HG03064 (cell line): ENCODE data around the gene PTK7.
"Not testable (repeated sequence)": the region's sequence is repeated elsewhere in the genome, so short reads cannot be mapped to it uniquely, and the experiment has no call there.

Experiments
- ATAC-seq: cut with Tn5 transposase; IDR thresholded peaks from one replicate; pipeline ENCODE4 v1.9.1; 2021; ENCODE audit warnings: low read depth; ENCODE audit not compliant: unreplicated experiment

The PTK7 gene

GRCh38 chr6:43053545-43054205 lies 22.4 kb upstream of the PTK7 start, which contains the start of gene CUL7:
Gene CUL7, minus strand, starts transcription at chr6:43053851. Its CDS starts 1,063 bp downstream, at chr6:43052788.
- ATAC-seq: peak; percentile 61

DNA sequence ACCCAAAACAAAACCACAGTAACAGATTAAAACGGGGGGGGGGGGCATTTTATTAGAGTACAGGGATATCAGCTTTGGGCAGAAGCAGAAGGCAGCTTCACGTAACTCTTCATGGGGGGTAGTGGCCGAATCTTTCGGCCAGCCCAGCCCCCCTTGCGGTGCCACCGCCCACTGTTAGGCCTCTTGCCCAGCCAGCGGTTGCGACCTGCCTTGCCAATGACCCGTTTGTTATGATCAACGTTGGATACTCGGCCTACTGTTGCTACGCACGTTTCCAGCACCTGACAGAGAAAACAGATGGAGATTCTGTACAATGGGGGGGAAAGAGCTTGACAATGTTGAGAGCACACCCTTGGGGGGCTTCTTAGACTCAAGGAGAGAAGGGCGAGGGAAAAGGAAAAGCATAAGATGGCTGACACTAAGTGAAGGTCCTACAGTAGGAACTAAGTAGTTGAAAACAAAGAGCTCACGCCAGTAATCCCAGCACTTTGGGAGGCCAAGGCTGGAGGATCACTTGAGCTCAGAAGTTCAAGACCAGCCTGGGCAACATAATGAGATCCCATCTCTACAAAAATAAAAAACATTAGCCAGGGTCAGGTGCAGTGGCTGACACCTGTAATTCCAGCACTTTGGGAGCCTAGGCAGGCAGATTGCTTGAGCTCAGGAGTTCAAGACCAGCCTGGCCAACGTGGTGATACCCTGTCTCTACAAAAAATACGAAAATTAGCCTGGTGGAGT lies 21.7 kb upstream of the PTK7 start:
- no peak for ATAC-seq

- no peak for ATAC-seq
These were observed 20.1 kb upstream of the PTK7 start for GRCh38 chr6:43055966-43056365.

GRCh38 chr6:43058531-43058930 lies 17.6 kb upstream of the PTK7 start:
- no peak for ATAC-seq

DNA sequence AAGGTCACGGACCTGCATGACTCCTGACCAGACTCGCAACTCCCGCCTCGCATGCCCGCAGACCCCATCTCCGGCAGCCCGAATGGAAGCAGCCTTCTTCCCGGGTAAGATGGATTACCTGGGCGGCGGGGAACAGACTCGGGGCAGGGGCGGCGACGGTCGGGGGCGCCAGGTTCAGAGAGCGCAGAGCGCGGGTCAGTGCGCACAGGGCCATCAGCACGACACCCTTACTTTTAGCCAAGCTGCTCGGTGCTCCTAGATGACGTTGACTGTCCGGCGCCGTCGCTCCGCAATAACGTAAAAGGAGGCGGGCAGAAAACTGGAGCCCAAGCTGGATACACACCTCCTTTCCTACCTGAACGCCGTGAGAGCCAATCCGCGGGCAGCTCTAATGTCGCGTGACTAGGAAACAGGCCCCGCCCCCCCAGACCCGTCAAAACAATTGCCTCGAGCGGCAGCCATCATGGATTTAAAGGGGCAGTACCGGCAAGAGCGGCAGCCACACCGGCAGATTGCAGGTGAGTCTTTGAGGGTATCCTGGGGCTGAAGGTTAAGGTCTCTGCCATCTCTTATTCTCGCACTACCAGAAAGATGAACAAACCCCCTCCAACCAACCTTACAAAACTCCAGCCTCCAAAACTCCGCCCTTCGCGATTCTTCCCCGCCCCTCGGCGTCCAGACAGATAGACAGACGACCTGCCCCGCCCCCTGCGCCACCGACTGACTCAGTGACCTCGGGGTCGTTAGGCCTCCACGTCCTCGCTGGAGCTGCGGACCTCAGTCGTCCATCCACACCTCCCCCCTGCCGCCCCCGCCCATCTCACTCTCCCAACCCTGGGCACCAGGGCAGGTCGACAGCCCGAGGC lies 16.7 kb upstream of the PTK7 start, which contains the start of the genes KLC4 and MRPL2:
KLC4 (plus strand) TSS at position 464 of the 866 bp plus-strand sequence. CDS start 1,705 bp downstream, outside the sequence.
MRPL2 (minus strand) TSS at position 267 of the 866 bp plus-strand sequence; CDS start at position 214, 53 bp downstream.
- ATAC-seq: peak; percentile 85

DNA sequence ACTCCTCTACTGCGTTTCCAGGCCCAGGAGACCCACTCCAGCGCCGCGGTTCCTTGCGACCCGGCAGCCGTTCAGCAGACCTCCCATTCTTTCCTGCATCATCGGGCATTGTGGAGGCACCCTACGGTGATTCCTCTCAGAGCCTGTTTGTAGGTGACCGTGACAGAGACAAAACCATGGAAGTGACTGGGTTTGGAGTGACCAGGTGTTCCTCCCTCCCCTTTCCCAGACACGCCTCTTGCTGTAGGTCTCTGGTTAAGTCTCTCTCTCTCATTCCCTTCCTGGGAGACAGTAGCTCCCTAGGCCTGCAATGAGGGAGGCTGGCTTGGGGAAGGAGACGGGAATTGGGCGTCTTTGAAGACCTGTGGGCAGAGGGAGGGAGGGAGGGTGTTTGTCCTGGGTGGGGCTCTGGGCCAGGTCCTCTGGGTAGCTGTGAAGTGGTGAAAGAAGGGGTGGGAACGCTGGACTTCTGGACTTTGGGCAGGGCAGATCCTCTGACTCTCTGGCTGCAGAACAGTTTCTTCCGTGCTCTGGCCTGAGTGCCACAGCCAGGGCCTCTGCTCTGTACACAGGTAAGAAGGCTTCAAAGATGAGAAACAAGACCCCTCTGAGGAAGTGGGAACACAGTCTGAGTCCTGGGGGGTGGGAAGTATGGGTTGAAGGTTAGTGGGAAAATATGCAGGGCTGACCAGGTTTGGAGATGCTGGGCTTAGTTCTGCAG lies 15.9 kb upstream of the PTK7 start:
- no peak for ATAC-seq

DNA sequence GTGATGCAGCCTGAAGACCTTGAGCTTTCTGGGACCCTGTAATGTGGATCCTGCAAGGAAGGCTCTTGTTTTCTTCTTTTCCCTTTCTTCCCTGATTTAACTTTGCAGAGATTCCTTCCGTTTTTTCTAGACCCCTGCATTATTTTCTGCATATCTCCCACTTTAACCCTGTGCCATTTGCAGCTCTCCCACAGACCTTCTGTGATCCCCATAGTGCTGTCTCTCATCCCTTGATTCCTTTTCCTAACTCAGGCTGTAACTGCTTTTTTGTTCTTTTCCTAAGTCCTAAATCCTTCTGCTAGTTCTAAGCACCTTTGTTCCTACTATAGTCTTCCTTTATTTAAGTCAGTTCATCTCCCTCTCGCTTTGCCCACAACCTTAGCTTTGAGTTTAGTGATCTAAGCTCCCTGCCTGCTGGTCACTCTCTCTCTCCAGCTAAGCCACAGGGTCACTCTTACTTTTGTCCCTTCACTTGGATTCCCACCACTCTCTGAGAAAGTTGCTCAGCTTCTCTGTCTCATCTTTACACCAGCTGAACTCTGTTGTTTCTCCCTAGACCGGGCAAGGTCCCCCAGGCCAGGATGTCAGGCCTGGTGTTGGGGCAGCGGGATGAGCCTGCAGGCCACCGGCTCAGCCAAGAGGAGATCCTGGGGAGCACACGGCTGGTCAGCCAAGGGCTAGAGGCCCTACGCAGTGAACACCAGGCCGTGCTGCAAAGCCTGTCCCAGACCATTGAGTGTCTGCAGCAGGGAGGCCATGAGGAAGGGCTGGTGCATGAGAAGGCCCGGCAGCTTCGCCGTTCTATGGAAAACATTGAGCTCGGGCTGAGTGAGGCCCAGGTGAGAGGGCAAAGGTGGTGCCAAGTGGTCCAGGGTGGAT lies 15.1 kb upstream of the PTK7 start:
- ATAC-seq: no peak

GRCh38 chr6:43061861-43062260 lies 14.3 kb upstream of the PTK7 start:
- no peak for ATAC-seq

DNA sequence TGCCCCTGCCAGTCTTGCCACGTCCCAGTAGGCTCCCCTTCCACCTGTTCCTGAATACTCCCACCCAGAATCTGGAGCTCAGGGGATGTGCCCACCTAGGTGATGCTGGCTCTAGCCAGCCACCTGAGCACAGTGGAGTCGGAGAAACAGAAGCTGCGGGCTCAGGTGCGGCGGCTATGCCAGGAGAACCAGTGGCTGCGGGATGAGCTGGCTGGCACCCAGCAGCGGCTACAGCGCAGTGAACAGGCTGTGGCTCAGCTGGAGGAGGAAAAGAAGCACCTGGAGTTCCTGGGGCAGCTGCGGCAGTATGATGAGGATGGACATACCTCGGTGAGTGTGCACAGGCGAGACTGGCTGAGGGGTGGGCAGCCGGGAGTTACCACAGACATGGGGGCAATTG lies 13.3 kb upstream of the PTK7 start:
- no peak for ATAC-seq

- ATAC-seq: no peak
These were observed 6.0 kb upstream of the PTK7 start for GRCh38 chr6:43070028-43070632.

- ATAC-seq: no peak
These were observed 1.1 kb upstream of the PTK7 start for GRCh38 chr6:43074847-43075669.

DNA sequence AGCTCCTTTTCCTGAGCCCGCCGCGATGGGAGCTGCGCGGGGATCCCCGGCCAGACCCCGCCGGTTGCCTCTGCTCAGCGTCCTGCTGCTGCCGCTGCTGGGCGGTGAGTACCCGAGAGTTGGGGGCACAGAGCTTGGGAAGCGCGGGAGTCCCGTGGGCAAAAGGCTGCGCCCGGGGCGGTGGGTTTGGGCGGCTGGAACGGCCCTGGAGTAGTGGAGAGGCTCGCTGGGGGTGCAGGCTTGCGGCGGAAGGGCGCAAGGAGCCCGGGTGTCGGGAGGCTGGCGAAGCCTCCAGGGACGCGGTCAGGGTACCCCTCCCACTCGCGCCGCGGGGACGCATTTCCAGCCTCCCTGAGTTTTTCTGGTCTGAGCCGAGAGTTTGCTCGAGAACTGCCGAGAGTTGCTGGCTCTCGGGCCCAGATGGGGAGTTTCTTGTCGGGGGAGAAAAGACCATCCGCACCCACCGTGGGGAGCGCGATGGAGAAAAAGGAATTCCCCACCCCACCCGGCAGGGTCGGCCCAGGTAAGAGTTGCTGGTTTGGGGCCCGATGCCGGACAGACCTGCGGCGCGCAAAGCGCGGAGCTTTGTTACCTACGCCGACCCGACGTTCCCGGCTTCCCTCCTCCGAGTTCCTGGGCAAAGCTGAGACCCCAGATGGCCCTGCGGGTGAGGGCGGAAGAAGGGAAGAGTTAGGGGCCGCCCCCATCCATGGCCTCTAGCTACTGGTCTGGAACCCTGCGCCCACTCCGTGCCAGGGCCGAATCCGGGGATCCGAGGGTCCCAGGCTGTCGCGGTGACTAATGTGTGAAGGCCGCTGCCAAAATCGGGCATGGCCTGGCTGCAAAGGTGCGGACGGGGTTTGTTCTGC lies 584 bp downstream of the PTK7 start:
- ATAC-seq: no peak

DNA sequence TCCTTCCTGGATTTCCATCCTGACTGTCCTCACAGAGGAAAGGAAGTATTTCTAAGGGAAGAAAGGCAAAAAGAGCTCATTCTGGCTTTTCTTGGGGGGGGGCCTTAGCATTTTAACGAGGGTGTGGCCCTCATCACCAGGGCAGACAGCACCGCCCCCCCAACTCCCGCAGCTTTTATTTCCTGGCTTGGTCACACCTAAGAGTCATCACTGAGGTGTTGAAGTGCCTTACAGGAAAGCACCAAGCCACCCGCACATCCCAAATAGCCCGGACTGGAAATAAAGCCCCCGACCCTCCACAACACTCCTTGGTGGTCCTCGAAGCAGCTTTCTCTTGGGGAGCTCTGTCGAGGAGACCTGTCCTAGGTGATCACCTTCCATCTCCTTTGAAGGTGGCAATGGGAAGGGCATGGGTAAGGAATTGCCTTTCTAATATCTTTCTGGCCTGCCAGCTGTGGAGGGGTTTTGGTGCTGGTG lies 1.3 kb downstream of the PTK7 start:
- no peak for ATAC-seq

DNA sequence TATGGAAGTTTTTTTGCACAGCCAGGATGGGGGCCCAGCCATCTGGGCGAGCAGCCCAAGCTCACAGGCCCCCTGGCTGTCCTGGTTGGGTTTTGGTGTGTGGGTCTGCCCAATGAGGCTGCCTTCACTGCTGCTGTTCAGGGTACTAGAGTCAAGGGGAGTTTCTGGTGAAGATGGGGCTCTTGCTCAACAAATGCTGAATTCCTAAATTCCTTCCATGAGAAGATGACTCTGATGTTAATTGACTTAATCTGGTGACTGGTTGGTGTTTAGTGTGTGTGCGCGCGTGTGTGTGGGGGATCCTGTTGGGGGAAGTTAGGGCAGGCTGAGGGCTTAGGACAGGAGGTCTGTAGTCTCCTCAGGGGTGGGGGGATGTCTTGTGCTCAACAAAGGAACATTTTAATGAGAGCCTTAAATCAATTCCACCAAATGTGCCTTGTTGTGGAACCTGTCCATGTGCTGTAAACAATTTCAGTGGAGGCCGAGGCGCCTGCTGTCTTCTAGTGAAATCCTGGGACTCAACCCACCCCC lies 1.9 kb downstream of the PTK7 start:
- ATAC-seq: no peak

DNA sequence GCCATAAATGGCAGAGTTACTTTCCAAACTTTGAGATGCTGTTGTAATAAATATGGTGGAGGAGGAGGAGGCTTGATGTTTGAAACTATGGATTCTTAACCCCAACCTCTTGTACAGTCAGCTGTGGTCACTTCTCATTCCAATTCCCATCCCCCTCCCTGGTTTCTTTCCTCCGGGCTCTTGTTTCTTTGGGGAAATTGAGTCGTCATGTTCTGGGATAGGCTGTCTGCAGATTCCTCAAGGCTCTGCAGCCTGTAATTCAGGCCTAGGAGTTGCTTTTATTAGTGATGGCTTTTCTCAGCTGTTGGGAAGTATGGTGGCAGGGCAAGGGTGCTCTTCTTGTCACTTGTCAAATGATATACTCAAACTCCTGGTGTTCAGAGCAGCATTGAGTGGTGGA lies 2.6 kb downstream of the PTK7 start:
- ATAC-seq: no peak

DNA sequence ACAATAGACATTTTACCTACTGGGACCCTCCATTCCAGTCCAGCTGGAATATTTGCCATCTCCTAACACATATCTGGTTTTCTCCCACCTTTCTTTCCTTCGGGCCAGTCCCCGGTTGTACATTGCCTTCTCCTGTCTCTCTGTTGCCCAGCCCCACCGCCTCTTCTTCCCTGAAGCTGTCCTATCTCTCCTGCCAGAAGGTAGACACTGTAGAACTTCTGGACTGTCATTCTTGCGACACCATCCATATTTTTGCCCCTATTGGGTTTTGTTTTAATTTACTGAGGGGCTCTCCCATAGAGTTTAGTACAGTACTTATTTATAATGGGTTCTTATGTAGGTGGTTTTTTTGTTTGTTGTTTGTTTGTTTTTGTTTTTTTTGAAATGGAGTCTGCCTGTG lies 4.9 kb downstream of the PTK7 start:
- ATAC-seq: no peak

- ATAC-seq: not testable (repeated sequence)
These were observed 5.8 kb downstream of the PTK7 start for GRCh38 chr6:43081922-43082321.
